ENCODE data around the gene AGRN. TPM values are rescaled to one million over a fixed set of nuclear protein-coding genes. Genes with fewer than 3 reads are reported as not detected.

Gene AGRN
- total RNA-seq, 1 donor from 2014 or later = 335 TPM

GRCh38 chr1:1061682-1062345 lies 41.9 kb downstream of the AGRN start:
- H3K36me3 Mint-ChIP-seq (ENCODE audit: insufficient read depth) = no peaks in the 10 kb centered on the region
- no peak for DNase-seq (ENCODE audit: low spot score, unreplicated experiment)
- H3K9me3 Mint-ChIP-seq (ENCODE audit: low read depth) = no peaks in the 10 kb centered on the region
- no peak overlapping the region for H3K4me3 Mint-ChIP-seq (ENCODE audit: low read depth)
- peaks cover 51% of the 10 kb centered on the region for H3K27me3 Mint-ChIP-seq
- peaks cover 4% of the 10 kb centered on the region for H3K4me1 Mint-ChIP-seq (ENCODE audit: low read depth)
- H3K27ac Mint-ChIP-seq = no peak overlapping the region
- no peak for TF ChIP-seq CTCF (IDR thresholded peaks at IDR 0.05; ENCODE audit: unreplicated experiment)

GRCh38 chr1:1062348-1063163 lies 42.6 kb downstream of the AGRN start:
- H3K27me3 Mint-ChIP-seq = peaks cover 49% of the 10 kb centered on the region
- H3K9me3 Mint-ChIP-seq (ENCODE audit: low read depth) = no peaks in the 10 kb centered on the region
- no peaks in the 10 kb centered on the region for H3K36me3 Mint-ChIP-seq (ENCODE audit: insufficient read depth)
- no peak overlapping the region for H3K4me3 Mint-ChIP-seq (ENCODE audit: low read depth)
- TF ChIP-seq CTCF (IDR thresholded peaks at IDR 0.05; ENCODE audit: unreplicated experiment) = no peak
- H3K27ac Mint-ChIP-seq = no peak overlapping the region
- H3K4me1 Mint-ChIP-seq (ENCODE audit: low read depth) = peaks cover 4% of the 10 kb centered on the region
- no peak for DNase-seq (ENCODE audit: low spot score, unreplicated experiment)

- H3K27ac Mint-ChIP-seq = no peak overlapping the region
- DNase-seq (ENCODE audit: low spot score, unreplicated experiment) = no peak
- H3K9me3 Mint-ChIP-seq (ENCODE audit: low read depth) = no peaks in the 10 kb centered on the region
- H3K36me3 Mint-ChIP-seq (ENCODE audit: insufficient read depth) = no peaks in the 10 kb centered on the region
- TF ChIP-seq CTCF (IDR thresholded peaks at IDR 0.05; ENCODE audit: unreplicated experiment) = no peak
- H3K4me1 Mint-ChIP-seq (ENCODE audit: low read depth) = peaks cover 3% of the 10 kb centered on the region
- peaks cover 41% of the 10 kb centered on the region for H3K27me3 Mint-ChIP-seq
- H3K4me3 Mint-ChIP-seq (ENCODE audit: low read depth) = no peak overlapping the region
Observed at GRCh38 chr1:1063261-1063944, 43.5 kb downstream of the AGRN start.

GRCh38 chr1:1063945-1064831 lies 44.3 kb downstream of the AGRN start:
- Mint-ChIP-seq H3K4me1 (ENCODE audit: low read depth) (peaks cover 1% of the 10 kb centered on the region), H3K4me3 (ENCODE audit: low read depth) (no peak overlapping the region), H3K27me3 (peaks cover 35% of the 10 kb centered on the region), H3K27ac (no peak overlapping the region), H3K9me3 (ENCODE audit: low read depth) (no peaks in the 10 kb centered on the region), H3K36me3 (ENCODE audit: insufficient read depth) (no peaks in the 10 kb centered on the region)
- peak; percentile 93 for TF ChIP-seq CTCF (IDR thresholded peaks at IDR 0.05; ENCODE audit: unreplicated experiment)
- DNase-seq (ENCODE audit: low spot score, unreplicated experiment) = peak; percentile 57
